Measurements from ENCODE around the gene LIX1L. TPM values are rescaled to one million over a fixed set of nuclear protein-coding genes. Genes with fewer than 3 reads are reported as not detected.

Gene LIX1L
- total RNA-seq, 1 experiment from 2014 or later: 0.82 TPM

- ChIA-PET POLR2A (no interaction called here), CTCF (interaction anchor here (1.3 kb wide), 1 partner anchor 54 kb away, joined by 3 read pairs; the partner anchor contains the start of gene NUDT17)
- no TSS peak for BruUV-seq (replicated peaks)
- Histone ChIP-seq H3K9me3 (no peaks in the 10 kb centered on the region), H3K4me1 (no peaks in the 10 kb centered on the region), H3K36me3 (ENCODE audit: control insufficient read depth, insufficient read depth, low read length) (no peaks in the 10 kb centered on the region), H3K4me3 (ENCODE audit: low read depth, low read length) (no peak overlapping the region), H3K27me3 (replicated peaks; ENCODE audit: control insufficient read depth, insufficient read depth, low read length) (no peaks in the 10 kb centered on the region)
- no peak for DNase-seq
- no peaks in the 10 kb centered on the region for H3K9me3 Mint-ChIP-seq (ENCODE audit: unreplicated experiment)
- H3K36me3 Mint-ChIP-seq (ENCODE audit: insufficient read depth, unreplicated experiment): no peaks in the 10 kb centered on the region
- no peaks in the 10 kb centered on the region for H3K4me1 Mint-ChIP-seq (ENCODE audit: low read depth, unreplicated experiment)
- TF ChIP-seq, protein P1, sequence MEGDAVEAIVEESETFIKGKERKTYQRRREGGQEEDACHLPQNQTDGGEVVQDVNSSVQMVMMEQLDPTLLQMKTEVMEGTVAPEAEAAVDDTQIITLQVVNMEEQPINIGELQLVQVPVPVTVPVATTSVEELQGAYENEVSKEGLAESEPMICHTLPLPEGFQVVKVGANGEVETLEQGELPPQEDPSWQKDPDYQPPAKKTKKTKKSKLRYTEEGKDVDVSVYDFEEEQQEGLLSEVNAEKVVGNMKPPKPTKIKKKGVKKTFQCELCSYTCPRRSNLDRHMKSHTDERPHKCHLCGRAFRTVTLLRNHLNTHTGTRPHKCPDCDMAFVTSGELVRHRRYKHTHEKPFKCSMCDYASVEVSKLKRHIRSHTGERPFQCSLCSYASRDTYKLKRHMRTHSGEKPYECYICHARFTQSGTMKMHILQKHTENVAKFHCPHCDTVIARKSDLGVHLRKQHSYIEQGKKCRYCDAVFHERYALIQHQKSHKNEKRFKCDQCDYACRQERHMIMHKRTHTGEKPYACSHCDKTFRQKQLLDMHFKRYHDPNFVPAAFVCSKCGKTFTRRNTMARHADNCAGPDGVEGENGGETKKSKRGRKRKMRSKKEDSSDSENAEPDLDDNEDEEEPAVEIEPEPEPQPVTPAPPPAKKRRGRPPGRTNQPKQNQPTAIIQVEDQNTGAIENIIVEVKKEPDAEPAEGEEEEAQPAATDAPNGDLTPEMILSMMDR (IDR thresholded peaks at IDR 0.05; ENCODE audit: insufficient read depth in 1 of 2, low read depth in 1 of 2, low read length in 1 of 2, severe bottlenecking in 1 of 2, unreplicated experiment in 1 of 2): no peak
- no peak overlapping the region for H3K4me3 Mint-ChIP-seq (ENCODE audit: unreplicated experiment)
- no peak overlapping the region for H3K27ac Mint-ChIP-seq (ENCODE audit: unreplicated experiment)
- intact Hi-C loops (cut with micrococcal nuclease; ENCODE audit: unreplicated experiment): no loop called here
- no peaks in the 10 kb centered on the region for H3K27me3 Mint-ChIP-seq (ENCODE audit: insufficient read depth, unreplicated experiment)
These were observed 59.1 kb downstream of the LIX1L start for GRCh38 chr1:145898756-145899155.

DNA sequence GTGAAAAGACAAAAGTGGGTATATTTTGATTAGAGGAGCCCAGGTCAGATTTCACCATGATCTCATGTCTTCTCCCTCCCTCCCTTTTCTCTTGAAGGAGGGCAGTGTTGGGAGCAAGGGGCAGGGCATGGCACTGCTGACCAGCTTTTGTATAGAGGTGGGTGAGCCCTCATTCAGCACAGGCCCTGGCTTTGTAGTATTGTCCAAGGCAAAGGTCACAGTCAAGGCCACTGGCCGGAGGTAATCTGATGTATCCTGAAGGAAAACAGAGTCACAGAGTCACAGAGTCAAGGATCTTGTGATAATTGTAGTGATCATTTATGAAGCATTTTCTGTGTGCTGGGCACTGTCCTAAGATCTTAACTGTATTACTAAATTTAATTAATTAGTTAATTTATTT lies 59.8 kb downstream of the LIX1L start:
- Mint-ChIP-seq H3K27ac (ENCODE audit: unreplicated experiment) (no peak overlapping the region), H3K4me3 (ENCODE audit: unreplicated experiment) (no peak overlapping the region), H3K27me3 (ENCODE audit: insufficient read depth, unreplicated experiment) (no peaks in the 10 kb centered on the region), H3K9me3 (ENCODE audit: unreplicated experiment) (no peaks in the 10 kb centered on the region), H3K4me1 (ENCODE audit: low read depth, unreplicated experiment) (no peaks in the 10 kb centered on the region), H3K36me3 (ENCODE audit: insufficient read depth, unreplicated experiment) (no peaks in the 10 kb centered on the region)
- TF ChIP-seq, protein P1 (IDR thresholded peaks at IDR 0.05; ENCODE audit: insufficient read depth in 1 of 2, low read depth in 1 of 2, low read length in 1 of 2, severe bottlenecking in 1 of 2, unreplicated experiment in 1 of 2): no peak
- ChIA-PET POLR2A (no interaction called here), CTCF (no interaction called here)
- H3K9me3 ChIP-seq: no peaks in the 10 kb centered on the region
- intact Hi-C loops (cut with micrococcal nuclease; ENCODE audit: unreplicated experiment): no loop called here
- no peak overlapping the region for H3K4me3 ChIP-seq (ENCODE audit: low read depth, low read length)
- no peaks in the 10 kb centered on the region for H3K4me1 ChIP-seq
- no TSS peak for BruUV-seq (replicated peaks)
- no peaks in the 10 kb centered on the region for H3K27me3 ChIP-seq (replicated peaks; ENCODE audit: control insufficient read depth, insufficient read depth, low read length)
- DNase-seq: no peak
- no peaks in the 10 kb centered on the region for H3K36me3 ChIP-seq (ENCODE audit: control insufficient read depth, insufficient read depth, low read length)

- Mint-ChIP-seq H3K4me1 (ENCODE audit: low read depth, unreplicated experiment) (peaks cover 7% of the 10 kb centered on the region), H3K4me3 (ENCODE audit: unreplicated experiment) (no peak overlapping the region), H3K36me3 (ENCODE audit: insufficient read depth, unreplicated experiment) (no peaks in the 10 kb centered on the region), H3K27me3 (ENCODE audit: insufficient read depth, unreplicated experiment) (no peaks in the 10 kb centered on the region), H3K9me3 (ENCODE audit: unreplicated experiment) (no peaks in the 10 kb centered on the region), H3K27ac (ENCODE audit: unreplicated experiment) (no peak overlapping the region)
- H3K9me3 ChIP-seq: no peaks in the 10 kb centered on the region
- H3K36me3 ChIP-seq (ENCODE audit: control insufficient read depth, insufficient read depth, low read length): no peaks in the 10 kb centered on the region
- BruUV-seq (replicated peaks): no TSS peak
- intact Hi-C loops (cut with micrococcal nuclease; ENCODE audit: unreplicated experiment): no loop called here
- no peak overlapping the region for H3K4me3 ChIP-seq (ENCODE audit: low read depth, low read length)
- H3K4me1 ChIP-seq: no peaks in the 10 kb centered on the region
- no peak for DNase-seq
- POLR2A ChIA-PET: no interaction called here
- TF ChIP-seq, protein P1 (IDR thresholded peaks at IDR 0.05; ENCODE audit: insufficient read depth in 1 of 2, low read depth in 1 of 2, low read length in 1 of 2, severe bottlenecking in 1 of 2, unreplicated experiment in 1 of 2): no peak
- H3K27me3 ChIP-seq (replicated peaks; ENCODE audit: control insufficient read depth, insufficient read depth, low read length): no peaks in the 10 kb centered on the region
- CTCF ChIA-PET: interaction anchor here (0.6 kb wide), 1 partner anchor 9 kb away, joined by 3 read pairs; no protein-coding TSS in a partner anchor
These were observed 62.3 kb downstream of the LIX1L start for GRCh38 chr1:145895471-145895870.

All from Caco-2 (cell line).